GM13977 (cell line): ENCODE results near the gene FNTB.

ENCODE experiments used
- DNase-seq: peaks from one replicate; pipeline ENCODE4 v3.0.0; 2012; ENCODE audit warnings: low spot score
- CTCF ChIP-seq: IDR thresholded peaks from 2 replicates; pipeline ENCODE4 v1.5.1; 2012; ENCODE audit warnings: mild to moderate bottlenecking, control low read depth; ENCODE audit not compliant: insufficient read depth; ENCODE audit errors: extremely low read depth, missing control alignments
- in situ Hi-C: fragments of 300-500 bp; cut with MboI; formaldehyde crosslinking; loops from one replicate; pipeline ENCODE4 v1.12.0; 2022; ENCODE audit warnings: low sequenced_read_pairs, low pct_unique_long_range_greater_than_20kb, mixed read lengths, inconsistent platforms; ENCODE audit not compliant: unreplicated experiment

Gene FNTB

GRCh38 chr14:65053466-65053865, 66.8 kb downstream of the FNTB start:
- no peak for TF ChIP-seq CTCF
- in situ Hi-C loops, result no loop called here
- no peak for DNase-seq

GRCh38 chr14:65054471-65055085, 67.9 kb downstream of the FNTB start:
- no peak for TF ChIP-seq CTCF
- DNase-seq, result no peak
- in situ Hi-C loops, result no loop called here

- in situ Hi-C loops, result no loop called here
- no peak for DNase-seq
- TF ChIP-seq CTCF, result no peak
Measured at GRCh38 chr14:65057695-65058094, 71.0 kb downstream of the FNTB start.

- in situ Hi-C loops, result no loop called here
- no peak for TF ChIP-seq CTCF
- no peak for DNase-seq
Measured at GRCh38 chr14:65062096-65063075, 75.7 kb downstream of the FNTB start.

GRCh38 chr14:65065719-65066118, 79.0 kb downstream of the FNTB start:
- DNase-seq, result no peak
- in situ Hi-C loops, result no loop called here
- TF ChIP-seq CTCF, result no peak

- in situ Hi-C loops, result no loop called here
- TF ChIP-seq CTCF, result no peak
- no peak for DNase-seq
Measured at GRCh38 chr14:65069874-65070413, 83.2 kb downstream of the FNTB start.
